Measurements from ENCODE around the gene KIF5B. TPM values are rescaled to one million over a fixed set of nuclear protein-coding genes. Genes with fewer than 3 reads are reported as not detected.
A peak's percentile ranks its signal among the peaks of the same experiment; 100 is the strongest.
"Not testable (repeated sequence)": the region's sequence is repeated elsewhere in the genome, so short reads cannot be mapped to it uniquely, and the experiment has no call there.

KIF5B gene
- total RNA-seq: 10 to 100 TPM; 48.5 to 95.1 TPM

- ATAC-seq (peak; percentile 87 to 90), DNase-seq (ENCODE audit: low spot score in 2 of 2) (peak; percentile 88 to 93)
- peak within 1 kb of the TSS; percentile 95 to 98 for H3K27ac Mint-ChIP-seq
- H3K9me3 Mint-ChIP-seq: no peaks in the 10 kb centered on the region
- peaks cover 21 to 24% of the 10 kb centered on the region in 2 donors for H3K36me3 Mint-ChIP-seq
Measured at GRCh38 chr10:32056136-32057035, at the start of gene KIF5B. KIF5B (minus strand) TSS chr10:32056425; CDS start chr10:32055973, 452 bp downstream.

GRCh38 chr10:32105782-32106382 lies 49.7 kb upstream of the KIF5B start:
- Mint-ChIP-seq H3K9me3 (no peaks in the 10 kb centered on the region), H3K27ac (no peak overlapping the region), H3K36me3 (no peaks in the 10 kb centered on the region)
- ATAC-seq: no peak
- no peak for DNase-seq (ENCODE audit: low spot score in 2 of 2)

GRCh38 chr10:32104622-32105509 lies 48.6 kb upstream of the KIF5B start:
- no peaks in the 10 kb centered on the region for H3K9me3 Mint-ChIP-seq
- H3K27ac Mint-ChIP-seq: no peak overlapping the region
- ATAC-seq: no peak
- no peaks in the 10 kb centered on the region for H3K36me3 Mint-ChIP-seq
- DNase-seq (ENCODE audit: low spot score in 2 of 2): no peak

GRCh38 chr10:32104181-32104580 lies 48.0 kb upstream of the KIF5B start:
- Mint-ChIP-seq H3K36me3 (peaks cover 0 to under 1% of the 10 kb centered on the region in 2 donors), H3K27ac (no peak overlapping the region), H3K9me3 (peaks cover 0 to 4% of the 10 kb centered on the region in 2 donors)
- no peak for DNase-seq (ENCODE audit: low spot score in 2 of 2)
- no peak for ATAC-seq

GRCh38 chr10:32103721-32104120 lies 47.5 kb upstream of the KIF5B start:
- H3K27ac Mint-ChIP-seq: no peak overlapping the region
- DNase-seq (ENCODE audit: low spot score in 2 of 2): no peak
- peaks cover 0 to 5% of the 10 kb centered on the region in 2 donors for H3K36me3 Mint-ChIP-seq
- peaks cover 0 to 7% of the 10 kb centered on the region in 2 donors for H3K9me3 Mint-ChIP-seq
- no peak for ATAC-seq

GRCh38 chr10:32098566-32099259 lies 42.5 kb upstream of the KIF5B start:
- not testable (repeated sequence) for H3K27ac Mint-ChIP-seq; ATAC-seq; H3K9me3 Mint-ChIP-seq; DNase-seq (ENCODE audit: low spot score in 2 of 2)
- H3K36me3 Mint-ChIP-seq: peaks cover 0 to 10% of the 10 kb centered on the region in 2 donors

- peaks cover 0 to 12% of the 10 kb centered on the region in 2 donors for H3K36me3 Mint-ChIP-seq
- ATAC-seq (no peak), DNase-seq (ENCODE audit: low spot score in 2 of 2) (no peak)
- no peak overlapping the region for H3K27ac Mint-ChIP-seq
- peaks cover 0 to 7% of the 10 kb centered on the region in 2 donors for H3K9me3 Mint-ChIP-seq
Measured at GRCh38 chr10:32095116-32095733, 39.0 kb upstream of the KIF5B start.

GRCh38 chr10:32093650-32094049 lies 37.4 kb upstream of the KIF5B start:
- ATAC-seq (no peak), DNase-seq (ENCODE audit: low spot score in 2 of 2) (no peak)
- Mint-ChIP-seq H3K9me3 (no peaks in the 10 kb centered on the region), H3K27ac (no peak overlapping the region), H3K36me3 (peaks cover 0 to 6% of the 10 kb centered on the region in 2 donors)

GRCh38 chr10:32091046-32091445 lies 34.8 kb upstream of the KIF5B start:
- no peak for DNase-seq (ENCODE audit: low spot score in 2 of 2)
- ATAC-seq: no peak
- Mint-ChIP-seq H3K9me3 (no peaks in the 10 kb centered on the region), H3K27ac (no peak overlapping the region), H3K36me3 (peaks cover 0 to 6% of the 10 kb centered on the region in 2 donors)

- H3K9me3 Mint-ChIP-seq: no peaks in the 10 kb centered on the region
- no peak overlapping the region for H3K27ac Mint-ChIP-seq
- ATAC-seq (no peak), DNase-seq (ENCODE audit: low spot score in 2 of 2) (no peak)
- no peaks in the 10 kb centered on the region for H3K36me3 Mint-ChIP-seq
Measured at GRCh38 chr10:32084185-32084851, 28.1 kb upstream of the KIF5B start.

- DNase-seq (ENCODE audit: low spot score in 2 of 2) (no peak), ATAC-seq (no peak)
- no peaks in the 10 kb centered on the region for H3K36me3 Mint-ChIP-seq
- H3K9me3 Mint-ChIP-seq: no peaks in the 10 kb centered on the region
- no peak overlapping the region for H3K27ac Mint-ChIP-seq
Measured at GRCh38 chr10:32077896-32078485, 21.8 kb upstream of the KIF5B start.

GRCh38 chr10:32073659-32074058 lies 17.4 kb upstream of the KIF5B start:
- ATAC-seq (no peak), DNase-seq (ENCODE audit: low spot score in 2 of 2) (no peak)
- Mint-ChIP-seq H3K36me3 (no peaks in the 10 kb centered on the region), H3K27ac (no peak overlapping the region), H3K9me3 (no peaks in the 10 kb centered on the region)

GRCh38 chr10:32073128-32073527 lies 16.9 kb upstream of the KIF5B start:
- DNase-seq (ENCODE audit: low spot score in 2 of 2) (no peak), ATAC-seq (no peak)
- no peaks in the 10 kb centered on the region for H3K36me3 Mint-ChIP-seq
- H3K27ac Mint-ChIP-seq: no peak overlapping the region
- H3K9me3 Mint-ChIP-seq: no peaks in the 10 kb centered on the region

- Mint-ChIP-seq H3K9me3 (no peaks in the 10 kb centered on the region), H3K27ac (no peak overlapping the region), H3K36me3 (no peaks in the 10 kb centered on the region)
- DNase-seq (ENCODE audit: low spot score in 2 of 2) (no peak), ATAC-seq (no peak)
Measured at GRCh38 chr10:32072025-32072800, 16.0 kb upstream of the KIF5B start.

Data from activated naive CD4-positive, alpha-beta T cell treated with anti-CD3 and anti-CD28 coated beads, Interleukin-2, amount 50 U/mL, for 72 hours (primary cell).